ENCODE data around the gene TRMO. TPM values are rescaled to one million over a fixed set of nuclear protein-coding genes. Genes with fewer than 3 reads are reported as not detected.

TRMO gene
- total and polyA plus RNA-seq, 2 of the 13 experiments (the other 11 are each of a cell fraction or from before 2014, with no cell fraction given): 8.7 to 18.6 TPM

- TF ChIP-seq ZNF263 (CRISPR knock-in tag; IDR thresholded peaks at IDR 0.05) (peak; percentile 9; the same call in 1 of the 2 replicates), ELF4 (CRISPR knock-in tag; IDR thresholded peaks at IDR 0.05; ENCODE audit: borderline replicate concordance) (peak; percentile 89; the same call in 1 of the 2 replicates), ZNF205 (CRISPR knock-in tag; IDR thresholded peaks at IDR 0.05) (peak; percentile 69; the same call in 1 of the 2 replicates), NFRKB (IDR thresholded peaks at IDR 0.05) (no peak), POLR2G (IDR thresholded peaks at IDR 0.05; ENCODE audit: low read depth, low read length) (peak; percentile 93), SMARCC2 (IDR thresholded peaks at IDR 0.05) (no peak), TMF1 (CRISPR knock-in tag; IDR thresholded peaks at IDR 0.05; ENCODE audit: low read depth) (peak; percentile 75; the same call in 1 of the 2 replicates), SRSF9 (IDR thresholded peaks at IDR 0.05; ENCODE audit: borderline replicate concordance, insufficient read depth, low read depth, low read length, poor library complexity, severe bottlenecking) (no peak), GABPA (IDR thresholded peaks at IDR 0.05; ENCODE audit: low read depth, low read length) (peak; percentile 76), GABPA (CRISPR knock-in tag; IDR thresholded peaks at IDR 0.05; ENCODE audit: low read depth) (peak; percentile 92), SALL2 (CRISPR knock-in tag; IDR thresholded peaks at IDR 0.05) (peak; percentile 75; the same call in 1 of the 2 replicates), ZNF136 (CRISPR knock-in tag; IDR thresholded peaks at IDR 0.05; ENCODE audit: low read depth) (no peak; the same call in 1 of the 2 replicates), ZNF530 (CRISPR knock-in tag; IDR thresholded peaks at IDR 0.05; ENCODE audit: low read depth) (no peak), ZNF460 (CRISPR knock-in tag; IDR thresholded peaks at IDR 0.05; ENCODE audit: borderline replicate concordance) (no peak), FOXA3 (CRISPR knock-in tag; IDR thresholded peaks at IDR 0.05) (peak; percentile 82), ZBTB46 (CRISPR knock-in tag; IDR thresholded peaks at IDR 0.05; ENCODE audit: borderline replicate concordance) (no peak), NCOR1 (IDR thresholded peaks at IDR 0.05; ENCODE audit: borderline replicate concordance, low read length) (peak; percentile 50; the same call in 1 of the 2 replicates), GTF3A (CRISPR knock-in tag; conservative IDR thresholded peaks at IDR 0.05) (0 out of 2 replicates have a peak, but pooled peaks have one; percentile 41), ZNF792 (CRISPR knock-in tag; IDR thresholded peaks at IDR 0.05) (peak; percentile 88), ELF3 (CRISPR knock-in tag; IDR thresholded peaks at IDR 0.05) (peak; percentile 85; the same call in 1 of the 2 replicates), RARG (CRISPR knock-in tag; IDR thresholded peaks at IDR 0.05; ENCODE audit: low read depth) (0 out of 2 replicates have a peak, but pooled peaks have one; percentile 69), ATF4 (CRISPR knock-in tag; IDR thresholded peaks at IDR 0.05) (peak in 1 of 2 experiments; percentile 65; a peak in 2 of 4 replicates), FLYWCH1 (CRISPR knock-in tag; IDR thresholded peaks at IDR 0.05) (no peak), ZNF253 (CRISPR knock-in tag; IDR thresholded peaks at IDR 0.05; ENCODE audit: borderline replicate concordance) (no peak), ATF7 (IDR thresholded peaks at IDR 0.05) (peak; percentile 100), ATF7 (CRISPR knock-in tag; IDR thresholded peaks at IDR 0.05) (peak; percentile 100), GLI4 (CRISPR knock-in tag; IDR thresholded peaks at IDR 0.05; ENCODE audit: borderline replicate concordance) (peak; percentile 90), ZNF775 (CRISPR knock-in tag; IDR thresholded peaks at IDR 0.05; ENCODE audit: borderline replicate concordance) (no peak; the same call in 1 of the 2 replicates)
Measured at GRCh38 chr9:97921959-97922724, at the start of gene TRMO (continued).
